ENCODE data around the gene NPAS2. TPM values are rescaled to one million over a fixed set of nuclear protein-coding genes. Genes with fewer than 3 reads are reported as not detected.

The NPAS2 gene
- total and polyA plus RNA-seq, 2 of the 8 experiments (the other 6 are each of a cell fraction or from before 2014, with no cell fraction given): 1.8 to 1.9 TPM

- no peaks in the 10 kb centered on the region for H3K9me3 ChIP-seq (ENCODE audit: insufficient read depth in 2 of 2, low read depth in 1 of 2, low read length in 1 of 2)
- no peak overlapping the region for H3K4ac ChIP-seq (replicated peaks; ENCODE audit: insufficient read length, low read depth, low read length)
- no peak overlapping the region for H4K91ac ChIP-seq (replicated peaks; ENCODE audit: insufficient read length, low read length)
- H2AFZ ChIP-seq (ENCODE audit: low read length): peak overlapping the region; percentile 52; the same call in 1 of the 2 replicates
- no peak overlapping the region for H3K27ac ChIP-seq (ENCODE audit: low read depth, low read length)
- DNase-seq (ENCODE audit: low read depth in 1 of 2, low spot score in 2 of 2) (peak in 1 of 2 experiments; percentile 76), FAIRE-seq (no peak)
- no peaks in the 10 kb centered on the region for H3K79me2 ChIP-seq (ENCODE audit: control insufficient read depth in 1 of 2, insufficient read depth in 2 of 2, low read length in 2 of 2)
- no peak overlapping the region for H2AK5ac ChIP-seq (ENCODE audit: low read depth, low read length)
- H4K8ac ChIP-seq (ENCODE audit: extremely low read depth, insufficient read depth, low read length): peak overlapping the region; percentile 90; the same call in 1 of the 2 replicates
- H3K27me3 ChIP-seq (replicated peaks in 1 of 4; ENCODE audit: control insufficient read depth in 3 of 4, extremely low read depth in 1 of 4, insufficient read depth in 3 of 4, low read length in 3 of 4): peaks cover 21 to 57% (median 48%) of the 10 kb centered on the region in 4 experiments
- H3K4me3 ChIP-seq (ENCODE audit: extremely low read depth in 1 of 4, insufficient read depth in 2 of 4, low read depth in 3 of 4, low read length in 4 of 4): peak overlapping the region; percentile 45 to 73 (median 50)
- no peak overlapping the region for H2BK20ac ChIP-seq (ENCODE audit: low read length)
- peaks cover 0 to 18% (median 6%) of the 10 kb centered on the region in 4 experiments; a peak in 5 of 7 replicates for H3K4me1 ChIP-seq (replicated peaks in 1 of 4; ENCODE audit: control insufficient read depth in 3 of 4, insufficient read depth in 4 of 4, low read length in 3 of 4)
- ChIA-PET POLR2A (ENCODE audit: partially characterized antibody) (interaction anchor here (0.7 to 1.4 kb wide), 4 partner anchors 9 to 256 kb away, joined by 3 to 5 read pairs (median 4); partner anchors contain the start of genes PDCL3 and RPL31), CTCF (ENCODE audit: partially characterized antibody) (interaction anchor here (0.5 to 1.6 kb wide), 8 partner anchors 11 to 114 kb away, joined by 3 to 4 read pairs (median 3); no protein-coding TSS in a partner anchor)
- H2BK120ac ChIP-seq (replicated peaks; ENCODE audit: low read depth, low read length): no peak overlapping the region
- H4K5ac ChIP-seq (ENCODE audit: insufficient read length, low read depth, low read length): no peak overlapping the region
- no peak overlapping the region for H2BK5ac ChIP-seq (ENCODE audit: low read depth, low read length)
- H3K18ac ChIP-seq (ENCODE audit: extremely low read depth, low read length): peak overlapping the region; percentile 48
- WGBS, 2 experiments (ENCODE audit: extremely low coverage in 1 of 2, insufficient coverage in 1 of 2, insufficient read length in 1 of 2, insufficient replicate concordance in 2 of 2, low coverage in 1 of 2, low lambda C conversion rate in 2 of 2, missing lambda C conversion rate in 1 of 2): 2% methylated on average over 32 of the region's 51 CpGs; no CpG with 5 or more reads in 1 of the 2 experiments
- no peak overlapping the region for H3K56ac ChIP-seq (replicated peaks; ENCODE audit: insufficient read length, low read depth, low read length)
- H2BK15ac ChIP-seq (ENCODE audit: low read length): no peak overlapping the region
- H3K23ac ChIP-seq (ENCODE audit: insufficient read length): no peak overlapping the region
- no peaks in the 10 kb centered on the region for H3K36me3 ChIP-seq (ENCODE audit: control insufficient read depth in 2 of 4, insufficient read depth in 4 of 4, low read length in 3 of 4)
- H3K4me2 ChIP-seq (ENCODE audit: insufficient read depth in 1 of 2, low read depth in 2 of 2, low read length in 2 of 2): peak overlapping the region; percentile 90 to 98
- H2BK12ac ChIP-seq (ENCODE audit: low read depth, low read length): no peak overlapping the region
- no peaks in the 10 kb centered on the region for H3K79me1 ChIP-seq (ENCODE audit: low read depth, low read length)
- no peak overlapping the region for H3K14ac ChIP-seq (ENCODE audit: insufficient read length)
- no peaks in the 10 kb centered on the region for H4K20me1 ChIP-seq (replicated peaks in 1 of 2; ENCODE audit: control insufficient read depth in 1 of 2, insufficient read depth in 2 of 2, low read length in 2 of 2)
- H3K23me2 ChIP-seq (ENCODE audit: low read depth, low read length): peaks cover 16% of the 10 kb centered on the region; the same call in 1 of the 2 replicates
- H3K9ac ChIP-seq (replicated peaks in 1 of 4; ENCODE audit: extremely low read depth in 1 of 4, low read depth in 3 of 4, low read length in 3 of 4): peak overlapping the region in 2 of 4 experiments; percentile 8 to 17; a peak in 1 of 7 replicates
- TF ChIP-seq POU5F1 (IDR thresholded peaks at IDR 0.05; ENCODE audit: low read depth, low read length) (no peak), GABPA (IDR thresholded peaks at IDR 0.05; ENCODE audit: borderline replicate concordance, insufficient read depth, low read length) (no peak), TCF12 (IDR thresholded peaks at IDR 0.05; ENCODE audit: low read depth, low read length) (no peak), KDM1A (IDR thresholded peaks at IDR 0.05; ENCODE audit: borderline replicate concordance, low read length) (no peak), HDAC2 (IDR thresholded peaks at IDR 0.05; ENCODE audit: borderline replicate concordance in 1 of 2, low read depth in 2 of 2, low read length in 2 of 2) (no peak), CBX5 (IDR thresholded peaks at IDR 0.05; ENCODE audit: low read depth, low read length) (no peak), YY1 (IDR thresholded peaks at IDR 0.05; ENCODE audit: low read depth, low read length) (no peak), POLR2A (IDR thresholded peaks at IDR 0.05; ENCODE audit: control extremely low read depth in 1 of 2, low read depth in 2 of 2, low read length in 2 of 2) (no peak), CTCF (IDR thresholded peaks at IDR 0.05; ENCODE audit: control extremely low read depth in 1 of 3, insufficient read depth in 1 of 3, low read depth in 1 of 3, low read length in 3 of 3) (peak in 2 of 3 experiments; percentile 40 to 70; a peak in 3 of 4 replicates)
Observed at GRCh38 chr2:100818606-100819369, 1.2 kb upstream of the NPAS2 start.

Measured in H1 (cell line).